Endothelial cell of umbilical vein (primary cell): ENCODE results near the gene GFI1B.

Source experiments
- EZH2 ChIP-seq: IDR thresholded peaks from 2 replicates; pipeline ENCODE4 v1.6.1; 2012; ENCODE audit warnings: borderline replicate concordance, low read depth, mild to moderate bottlenecking, moderate library complexity, low read length, inconsistent platforms; ENCODE audit not compliant: severe bottlenecking
- GATA2 ChIP-seq: IDR thresholded peaks from 2 replicates; pipeline ENCODE4 v1.7.0; 2011; ENCODE audit warnings: low read depth, mild to moderate bottlenecking, moderate library complexity, mixed read lengths, low read length; ENCODE audit not compliant: insufficient read length, insufficient read depth
- JUN ChIP-seq: IDR thresholded peaks from 2 replicates; pipeline ENCODE4 v1.6.1; 2011; ENCODE audit warnings: borderline replicate concordance, low read depth; ENCODE audit not compliant: insufficient read length, insufficient read depth
- MYC ChIP-seq: IDR thresholded peaks from one replicate; pipeline ENCODE4 v1.6.1; 2011; ENCODE audit warnings: mild to moderate bottlenecking, low read depth, low read length
- POLR2A ChIP-seq: IDR thresholded peaks from 2 replicates; pipeline ENCODE4 v1.6.1; 2012; ENCODE audit warnings: low read depth, mild to moderate bottlenecking, control low read depth, low read length
- POLR2AphosphoS5 ChIP-seq: IDR thresholded peaks from 2 replicates; pipeline ENCODE4 v1.6.1; 2012; ENCODE audit warnings: low read depth, mild to moderate bottlenecking, control low read depth, low read length, moderate library complexity; ENCODE audit not compliant: insufficient read depth
- TF ChIP-seq, protein P1 (sequence below), 2 donors: IDR thresholded peaks; 1 replicate in 1 of 2; 2 replicates in 1 of 2; pipeline ENCODE4 v1.5.1; 2011; ENCODE audit warnings: low read length in 2 of 2, mild to moderate bottlenecking in 2 of 2, moderate library complexity in 2 of 2, control low read depth in 1 of 2, inconsistent platforms in 1 of 2, low read depth in 1 of 2; ENCODE audit not compliant: insufficient read depth in 1 of 2; ENCODE audit errors: extremely low read depth in 1 of 2
- TF ChIP-seq, protein P2 (sequence below): IDR thresholded peaks from 2 replicates; pipeline ENCODE4 v1.6.1; 2011; ENCODE audit not compliant: insufficient read depth, insufficient read length

DNA sequence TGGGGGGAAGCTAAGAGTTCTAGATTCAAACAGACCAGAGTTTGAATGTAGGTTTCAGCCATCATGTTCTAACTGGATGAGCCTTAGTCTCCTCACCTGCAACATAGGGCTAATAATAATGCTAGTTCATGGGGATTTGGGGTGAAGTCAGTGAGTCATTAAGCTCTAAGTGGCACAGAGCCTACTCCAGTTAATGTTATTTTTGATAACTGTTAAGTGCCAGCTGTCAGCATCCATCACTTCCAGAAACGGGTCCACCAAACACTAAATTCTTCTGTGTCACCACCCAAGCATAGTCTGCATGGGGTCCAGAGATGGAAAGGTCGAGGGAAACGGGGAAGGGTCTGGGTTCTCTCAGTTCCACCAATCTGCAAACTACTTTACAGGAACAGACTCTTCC lies 32.3 kb upstream of the GFI1B start:
- TF ChIP-seq JUN (no peak), POLR2A (no peak), POLR2AphosphoS5 (no peak), GATA2 (no peak), EZH2 (no peak), MYC (no peak)
- TF ChIP-seq, protein P1, sequence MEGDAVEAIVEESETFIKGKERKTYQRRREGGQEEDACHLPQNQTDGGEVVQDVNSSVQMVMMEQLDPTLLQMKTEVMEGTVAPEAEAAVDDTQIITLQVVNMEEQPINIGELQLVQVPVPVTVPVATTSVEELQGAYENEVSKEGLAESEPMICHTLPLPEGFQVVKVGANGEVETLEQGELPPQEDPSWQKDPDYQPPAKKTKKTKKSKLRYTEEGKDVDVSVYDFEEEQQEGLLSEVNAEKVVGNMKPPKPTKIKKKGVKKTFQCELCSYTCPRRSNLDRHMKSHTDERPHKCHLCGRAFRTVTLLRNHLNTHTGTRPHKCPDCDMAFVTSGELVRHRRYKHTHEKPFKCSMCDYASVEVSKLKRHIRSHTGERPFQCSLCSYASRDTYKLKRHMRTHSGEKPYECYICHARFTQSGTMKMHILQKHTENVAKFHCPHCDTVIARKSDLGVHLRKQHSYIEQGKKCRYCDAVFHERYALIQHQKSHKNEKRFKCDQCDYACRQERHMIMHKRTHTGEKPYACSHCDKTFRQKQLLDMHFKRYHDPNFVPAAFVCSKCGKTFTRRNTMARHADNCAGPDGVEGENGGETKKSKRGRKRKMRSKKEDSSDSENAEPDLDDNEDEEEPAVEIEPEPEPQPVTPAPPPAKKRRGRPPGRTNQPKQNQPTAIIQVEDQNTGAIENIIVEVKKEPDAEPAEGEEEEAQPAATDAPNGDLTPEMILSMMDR (IDR thresholded peaks at IDR 0.05; ENCODE audit: extremely low read depth in 1 of 2, insufficient read depth in 1 of 2, low read depth in 1 of 2, low read length in 2 of 2): no peak
- TF ChIP-seq, protein P2, sequence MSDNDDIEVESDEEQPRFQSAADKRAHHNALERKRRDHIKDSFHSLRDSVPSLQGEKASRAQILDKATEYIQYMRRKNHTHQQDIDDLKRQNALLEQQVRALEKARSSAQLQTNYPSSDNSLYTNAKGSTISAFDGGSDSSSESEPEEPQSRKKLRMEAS: no peak
